ENCODE data around the gene TXNDC16. TPM values are rescaled to one million over a fixed set of nuclear protein-coding genes. Genes with fewer than 3 reads are reported as not detected.

The TXNDC16 gene
- total RNA-seq, 2 experiments from 2014 or later = 5.7 to 6.8 TPM

GRCh38 chr14:52391881-52392615 lies 160.3 kb downstream of the TXNDC16 start:
- TF ChIP-seq, protein P1, sequence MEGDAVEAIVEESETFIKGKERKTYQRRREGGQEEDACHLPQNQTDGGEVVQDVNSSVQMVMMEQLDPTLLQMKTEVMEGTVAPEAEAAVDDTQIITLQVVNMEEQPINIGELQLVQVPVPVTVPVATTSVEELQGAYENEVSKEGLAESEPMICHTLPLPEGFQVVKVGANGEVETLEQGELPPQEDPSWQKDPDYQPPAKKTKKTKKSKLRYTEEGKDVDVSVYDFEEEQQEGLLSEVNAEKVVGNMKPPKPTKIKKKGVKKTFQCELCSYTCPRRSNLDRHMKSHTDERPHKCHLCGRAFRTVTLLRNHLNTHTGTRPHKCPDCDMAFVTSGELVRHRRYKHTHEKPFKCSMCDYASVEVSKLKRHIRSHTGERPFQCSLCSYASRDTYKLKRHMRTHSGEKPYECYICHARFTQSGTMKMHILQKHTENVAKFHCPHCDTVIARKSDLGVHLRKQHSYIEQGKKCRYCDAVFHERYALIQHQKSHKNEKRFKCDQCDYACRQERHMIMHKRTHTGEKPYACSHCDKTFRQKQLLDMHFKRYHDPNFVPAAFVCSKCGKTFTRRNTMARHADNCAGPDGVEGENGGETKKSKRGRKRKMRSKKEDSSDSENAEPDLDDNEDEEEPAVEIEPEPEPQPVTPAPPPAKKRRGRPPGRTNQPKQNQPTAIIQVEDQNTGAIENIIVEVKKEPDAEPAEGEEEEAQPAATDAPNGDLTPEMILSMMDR (IDR thresholded peaks at IDR 0.05) = no peak
- Mint-ChIP-seq H3K9me3 (peaks cover 3% of the 10 kb centered on the region), H3K4me3 (no peak overlapping the region), H3K36me3 (ENCODE audit: low read depth) (no peaks in the 10 kb centered on the region), H3K27me3 (peaks cover 2% of the 10 kb centered on the region), H3K4me1 (ENCODE audit: low read depth) (peaks cover 2% of the 10 kb centered on the region), H3K27ac (no peak overlapping the region)
- intact Hi-C loops (cut with micrococcal nuclease) = no loop called here
- ChIA-PET CTCF (interaction anchor here (1.2 kb wide), 1 partner anchor 9 kb away, joined by 4 read pairs; no protein-coding TSS in a partner anchor), POLR2A (interaction anchor here (0.6 kb wide), 1 partner anchor 533 kb away, joined by 4 read pairs; no protein-coding TSS in a partner anchor)
- DNase-seq (no peak), ATAC-seq (no peak)

Other genes starting within 250 kb of the TXNDC16 start
- gene PTGER2, start 238.2 kb downstream of the TXNDC16 start, total RNA-seq = 10 to 100 TPM; 19.5 to 19.9 TPM
- gene GPR137C, start 331 bp upstream of the TXNDC16 start, total RNA-seq = under 1 TPM; 0.05 to 0.11 TPM
- 100 to 1,000 TPM; 187 to 202 TPM for gene ERO1A, start 143.1 kb upstream of the TXNDC16 start, total RNA-seq
- gene PSMC6, start 154.7 kb upstream of the TXNDC16 start, total RNA-seq = 100 to 1,000 TPM; 104 to 105 TPM
- 10 to 100 TPM; 13.0 to 13.2 TPM for gene STYX, start 177.7 kb upstream of the TXNDC16 start, total RNA-seq
- gene GNPNAT1, start 239.1 kb upstream of the TXNDC16 start, total RNA-seq = 10 to 100 TPM; 30.2 to 33.1 TPM

All from activated CD8-positive, alpha-beta T cell treated with anti-CD3 and anti-CD28 coated beads for 36 hours (primary cell).